ENCODE results near the gene HDAC5.

DNA sequence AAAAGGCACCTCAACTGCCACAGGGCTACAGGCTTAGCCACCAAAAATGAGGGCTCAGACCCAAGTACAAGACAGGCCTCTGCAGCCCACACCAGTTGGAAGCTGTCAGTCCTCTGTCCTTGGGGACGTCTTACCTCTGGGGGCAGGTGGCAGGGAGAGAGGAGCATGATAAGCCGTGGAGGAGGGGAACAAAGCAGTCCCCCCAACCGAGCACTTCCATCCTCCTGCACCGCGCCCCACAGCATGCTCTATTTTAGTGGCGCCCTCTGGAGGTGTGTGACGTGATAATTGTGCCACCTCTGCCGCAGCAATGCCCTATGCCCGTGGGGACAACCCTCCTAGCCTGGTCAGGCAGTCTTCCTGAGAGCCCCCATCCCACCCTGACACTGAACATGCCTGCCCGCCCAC, 39.3 kb downstream of the HDAC5 start:
- no peak for TF ChIP-seq EZH2phosphoT487 (IDR thresholded peaks at IDR 0.05; ENCODE audit: insufficient read depth, low read depth)
- TF ChIP-seq EZH2 (IDR thresholded peaks at IDR 0.05; ENCODE audit: insufficient read depth, poor library complexity, severe bottlenecking), result no peak
